Left renal cortex interstitium (tissue), 4 donors: Measurements from ENCODE around the gene MYH13. TPM values are rescaled to one million over a fixed set of nuclear protein-coding genes. Genes with fewer than 3 reads are reported as not detected.
A peak's percentile ranks its signal among the peaks of the same experiment; 100 is the strongest.

Source experiments
- DNase-seq, 4 donors: peaks; one replicate each; pipeline ENCODE4 v3.0.0-alpha.2; 2013; ENCODE audit warnings: low read depth in 4 of 4, low spot score in 2 of 4, missing footprints in 1 of 4
- polyA plus RNA-seq, 4 donors: library from polyadenylated mRNA; unstranded; fragments of 120-200 nt; gene quantifications; one replicate each; pipeline ENCODE4 v1.2.1, GENCODE V29; 2013; ENCODE audit not compliant: insufficient read length in 4 of 4

The MYH13 gene
- polyA plus RNA-seq, 4 donors: 0.10 to 0.27 (median 0.14) TPM

GRCh38 chr17:10352893-10353292, 19.9 kb downstream of the MYH13 start:
- no peak for DNase-seq

GRCh38 chr17:10349403-10349802, 23.4 kb downstream of the MYH13 start:
- no peak for DNase-seq

- DNase-seq: no peak
Observed at GRCh38 chr17:10344816-10345215, 28.0 kb downstream of the MYH13 start.

- DNase-seq: no peak
Observed at GRCh38 chr17:10339051-10339450, 33.8 kb downstream of the MYH13 start.

- no peak for DNase-seq
Observed at GRCh38 chr17:10337976-10338375, 34.8 kb downstream of the MYH13 start.

DNA sequence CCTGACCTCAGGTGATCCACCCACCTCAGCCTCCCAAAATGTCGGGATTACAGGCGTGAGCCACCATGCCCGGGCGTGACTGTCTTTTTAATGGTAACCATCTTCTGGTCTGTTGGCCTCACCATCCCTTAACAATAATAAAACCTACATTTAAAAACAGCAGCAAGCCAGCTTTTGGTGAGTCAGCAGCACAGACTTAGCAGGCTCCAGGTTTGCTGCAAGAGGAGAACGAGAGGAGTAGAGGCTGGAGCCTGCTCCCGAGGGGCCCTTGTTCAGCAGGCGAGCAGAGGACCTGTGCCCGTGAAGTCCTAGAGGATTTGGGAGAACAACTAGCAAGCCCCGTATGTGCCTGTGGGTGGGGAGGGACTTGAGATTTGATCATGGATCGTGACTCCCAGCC, 35.7 kb downstream of the MYH13 start:
- no peak for DNase-seq

DNA sequence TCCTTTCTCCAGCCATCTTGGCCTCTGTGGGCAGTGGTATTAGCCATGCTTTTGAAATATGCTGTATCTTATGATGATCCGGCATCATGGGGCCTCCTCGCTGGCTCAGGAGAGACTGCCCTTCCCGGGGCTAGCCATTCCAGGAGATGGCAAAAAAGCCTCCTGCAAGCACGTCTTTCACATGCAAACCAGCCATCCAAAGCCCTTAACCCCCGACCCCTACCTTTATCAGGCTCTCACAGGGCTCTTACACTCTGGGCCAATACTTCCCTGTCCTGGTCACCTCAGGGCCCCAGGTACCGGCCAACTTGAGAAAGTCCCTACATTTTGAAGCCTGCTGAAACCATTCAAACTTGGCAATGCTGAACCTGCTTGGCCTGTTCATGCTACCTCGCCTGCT, 36.4 kb downstream of the MYH13 start:
- DNase-seq: no peak

DNA sequence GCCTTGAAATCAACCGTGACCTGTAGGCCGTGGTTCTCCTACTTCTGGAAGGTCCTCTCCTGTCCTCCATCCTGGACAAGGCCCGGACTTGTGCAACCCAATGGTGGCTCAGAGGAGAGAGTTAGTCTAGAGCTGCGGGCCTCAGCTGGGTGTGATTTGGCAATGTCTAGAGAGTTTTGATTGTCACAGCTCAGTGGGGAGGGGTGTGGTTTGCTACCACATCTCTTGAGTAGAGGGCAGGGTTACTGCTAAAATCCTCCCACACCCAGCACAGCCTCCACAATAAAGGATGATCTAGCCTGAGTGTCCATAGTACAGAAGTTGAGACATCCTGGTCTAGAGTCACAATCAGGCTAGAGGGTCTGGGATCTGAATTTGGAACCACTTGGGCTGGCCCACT, 40.3 kb downstream of the MYH13 start:
- DNase-seq: no peak

DNA sequence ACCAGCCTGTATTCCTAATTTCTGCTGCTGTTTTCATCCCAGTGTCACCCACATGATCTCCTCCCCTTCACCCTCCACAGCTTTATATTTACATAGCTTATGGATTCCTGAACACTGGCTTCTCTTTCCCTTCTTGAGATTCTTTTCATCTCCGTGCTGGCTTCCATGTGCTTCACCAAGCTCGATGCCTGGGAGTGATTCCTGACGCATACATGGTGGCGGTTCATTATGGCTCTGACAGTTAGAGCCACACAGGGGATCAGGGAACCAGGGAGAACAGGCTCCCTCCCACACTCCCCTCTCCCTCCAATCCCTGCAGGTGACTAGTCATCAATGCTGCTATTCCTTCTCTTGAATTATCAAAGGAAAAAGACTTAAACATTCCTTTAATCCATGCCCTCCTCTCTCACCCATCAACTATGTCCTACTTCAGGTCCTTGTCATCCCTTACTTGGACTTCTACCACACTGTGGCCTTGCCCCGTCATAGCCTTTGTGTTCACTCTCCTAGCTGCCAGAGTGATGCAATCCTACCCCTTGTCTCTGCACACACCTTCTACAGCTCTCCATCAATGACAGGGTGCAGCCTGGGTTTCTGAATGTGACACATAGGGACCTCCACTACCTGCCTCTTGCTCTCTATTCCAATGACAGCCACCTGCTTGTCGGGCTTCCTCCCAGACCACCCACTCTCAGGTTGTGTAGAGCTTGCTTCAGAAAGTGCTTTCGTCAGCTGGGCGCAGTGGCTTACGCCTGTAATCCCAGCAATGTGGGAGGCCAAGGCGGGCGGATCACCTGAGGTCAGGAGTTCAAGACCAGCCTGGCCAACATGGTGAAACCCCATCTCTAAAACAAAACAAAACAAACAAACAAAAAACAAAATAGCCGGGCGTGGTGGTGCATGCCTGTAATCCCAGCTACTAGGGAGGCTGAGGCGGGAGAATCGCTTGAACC, 43.6 kb downstream of the MYH13 start:
- no peak for DNase-seq

GRCh38 chr17:10328206-10328605, 44.6 kb downstream of the MYH13 start:
- DNase-seq: no peak

- peak; percentile 52 to 77 (median 71) for DNase-seq
Observed at GRCh38 chr17:10327640-10328039, 45.2 kb downstream of the MYH13 start.

- DNase-seq: no peak
Observed at GRCh38 chr17:10325031-10325695, 47.6 kb downstream of the MYH13 start.

DNA sequence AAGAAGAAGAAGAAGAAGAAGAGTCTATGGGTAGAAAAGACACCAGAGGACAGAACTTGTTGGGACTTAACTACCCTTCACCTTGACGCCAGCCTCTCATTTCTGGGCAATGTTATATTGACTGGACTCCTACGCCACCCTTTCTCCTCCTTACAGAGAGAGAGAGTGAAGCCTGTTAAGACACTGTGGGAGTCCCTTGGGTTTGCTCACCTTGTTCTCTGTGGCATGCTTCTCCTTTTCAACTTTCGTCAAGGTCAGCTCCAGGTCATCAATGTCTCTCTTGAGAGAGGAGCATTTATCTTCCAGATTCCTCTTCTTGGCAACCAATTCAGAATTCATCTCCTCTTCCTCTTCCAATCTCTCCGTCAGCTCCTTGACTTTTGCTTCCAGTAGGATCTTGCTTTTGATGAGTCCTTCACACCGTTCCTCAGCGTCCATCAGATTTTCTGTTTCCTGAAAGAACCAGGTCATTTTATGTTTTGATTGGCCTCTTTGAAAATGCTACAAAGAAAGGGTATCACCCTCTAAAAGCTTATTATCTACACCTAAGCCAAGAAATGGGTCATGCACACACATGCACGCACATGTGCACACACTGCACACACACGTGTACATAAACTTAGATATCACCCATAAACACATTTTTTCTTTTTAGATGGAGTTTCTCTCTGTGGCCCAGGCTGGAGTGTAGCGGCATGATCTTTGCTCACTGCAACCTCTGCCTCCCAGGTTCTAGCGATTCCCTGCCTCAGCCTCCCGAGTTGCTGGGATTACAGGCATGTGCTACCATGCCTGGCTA, 48.8 kb downstream of the MYH13 start:
- DNase-seq: no peak

GRCh38 chr17:10318535-10318934, 54.3 kb downstream of the MYH13 start:
- DNase-seq: no peak

- no peak for DNase-seq
Observed at GRCh38 chr17:10317543-10317834, 55.3 kb downstream of the MYH13 start.

DNA sequence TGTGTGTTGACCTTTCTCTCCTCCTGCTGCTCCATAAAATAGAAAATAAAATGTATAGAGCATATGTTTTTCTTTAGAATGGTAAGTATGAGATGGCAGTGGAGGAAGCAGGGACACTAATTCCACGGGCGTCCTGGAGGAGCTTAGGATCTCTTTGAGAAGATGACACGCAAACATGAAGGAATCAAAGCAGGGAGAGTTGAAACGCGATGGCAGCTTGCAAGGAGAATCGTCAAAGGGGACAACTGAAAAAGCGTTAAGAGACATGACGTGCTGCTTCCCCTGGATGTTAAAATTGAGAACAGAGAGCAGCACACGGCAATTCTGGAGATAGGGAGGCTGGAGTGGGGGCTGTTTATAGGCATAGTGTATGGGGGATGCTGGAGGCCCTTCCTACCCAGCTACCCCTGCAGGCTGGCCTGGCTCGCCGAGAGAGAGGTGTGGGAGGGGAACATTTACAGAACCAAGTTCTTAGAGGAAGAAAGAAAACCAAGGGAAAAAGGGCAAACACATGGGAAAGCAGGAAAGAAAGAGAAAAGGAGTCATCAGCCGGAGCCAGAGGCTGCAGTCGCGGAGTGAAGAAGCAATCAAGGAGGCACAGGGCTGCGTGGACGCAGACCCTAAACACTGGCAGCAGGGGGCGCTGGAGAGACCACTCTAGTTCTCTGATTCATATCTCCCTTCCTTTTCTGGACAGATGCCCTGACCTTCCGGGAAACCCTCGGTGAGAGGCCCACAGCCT, 55.8 kb downstream of the MYH13 start:
- DNase-seq: no peak

DNA sequence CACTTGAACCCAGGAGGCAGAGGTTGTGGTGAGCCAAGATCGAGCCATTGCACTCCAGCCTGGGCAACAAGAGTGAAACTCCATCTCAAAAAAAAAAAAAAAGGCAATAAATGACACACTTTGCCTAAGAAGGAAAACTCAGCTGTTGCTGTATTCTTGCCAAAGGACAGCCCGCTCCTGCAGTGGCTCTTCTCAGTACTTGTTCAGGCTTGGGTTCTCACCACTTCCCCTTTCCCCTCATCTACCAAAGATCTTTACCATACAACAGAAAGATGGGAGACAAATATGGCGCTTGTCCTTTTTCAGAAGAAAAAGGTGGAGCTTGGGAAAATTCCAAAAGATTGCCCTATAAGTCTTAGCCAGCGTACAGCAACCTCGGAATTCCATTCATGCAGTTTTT, 58.5 kb downstream of the MYH13 start:
- DNase-seq: no peak

- DNase-seq: no peak
Observed at GRCh38 chr17:10313037-10313672, 59.7 kb downstream of the MYH13 start.

DNA sequence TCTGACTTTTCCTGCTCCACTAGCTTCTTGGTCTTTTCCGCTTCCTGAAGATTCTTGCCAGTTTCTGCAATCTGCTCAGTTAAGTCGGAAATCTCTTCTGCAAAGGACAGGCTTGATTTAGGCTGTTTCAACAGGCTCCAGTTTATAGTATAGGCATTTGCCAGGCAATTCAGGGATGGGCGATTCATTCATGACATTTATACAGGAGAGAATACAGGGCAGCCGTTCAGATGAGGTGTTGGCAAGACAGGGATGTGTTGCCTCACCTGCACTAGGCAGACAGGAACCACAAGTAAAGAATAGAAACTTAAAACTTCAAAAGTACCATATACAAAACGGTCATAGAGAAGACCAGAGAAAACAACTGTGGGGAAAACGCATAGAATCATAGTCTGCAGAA, 61.7 kb downstream of the MYH13 start:
- no peak for DNase-seq
